HepG2 (cell line): ENCODE data around the gene SLIT3. TPM values are rescaled to one million over a fixed set of nuclear protein-coding genes. Genes with fewer than 3 reads are reported as not detected.

Source experiments
- ATAD3A ChIP-seq: sonication (generic); formaldehyde crosslinking; IDR thresholded peaks from 2 replicates; pipeline ENCODE4 v1.4.0; 2020; ENCODE audit warnings: missing genetic modification reagents
- BCL6 ChIP-seq: IDR thresholded peaks from 2 replicates; pipeline ENCODE4 v1.6.1; 2016; ENCODE audit warnings: missing genetic modification reagents, missing compliant biosample characterization
- CBX1 ChIP-seq: IDR thresholded peaks from one replicate; pipeline ENCODE4 v1.6.1; 2016; ENCODE audit warnings: antibody characterized with exemption, low read depth
- FOXA1 ChIP-seq, 2 experiments: fragments of 450-650 bp in 1 of 2; sonication (generic) in 1 of 2; formaldehyde crosslinking in 1 of 2; IDR thresholded peaks; 2 replicates each; pipeline versions ENCODE4 v1.4.0 to v1.6.1; 2016 to 2020; ENCODE audit warnings: missing genetic modification reagents in 1 of 2
- HNF4A ChIP-seq: sonication (generic); formaldehyde crosslinking; IDR thresholded peaks from 2 replicates; pipeline ENCODE4 v1.4.0; 2020; ENCODE audit warnings: missing genetic modification reagents
- KDM1A ChIP-seq: IDR thresholded peaks from 2 replicates; pipeline ENCODE4 v1.6.1; 2016; ENCODE audit warnings: missing compliant biosample characterization
- MXD1 ChIP-seq: sonication (generic); formaldehyde crosslinking; IDR thresholded peaks from 2 replicates; pipeline ENCODE4 v1.4.0; 2020; ENCODE audit warnings: mild to moderate bottlenecking, missing genetic modification reagents
- NPAS2 ChIP-seq: sonication (generic); formaldehyde crosslinking; IDR thresholded peaks from 2 replicates; pipeline ENCODE4 v1.8.0; 2022; ENCODE audit warnings: mild to moderate bottlenecking, missing genetic modification reagents, borderline replicate concordance
- ONECUT2 ChIP-seq: sonication (generic); formaldehyde crosslinking; IDR thresholded peaks from 2 replicates; pipeline ENCODE4 v1.4.0; 2020; ENCODE audit warnings: missing genetic modification reagents
- PRPF4 ChIP-seq: fragments of 200-400 bp; formaldehyde crosslinking; IDR thresholded peaks from 2 replicates; pipeline ENCODE4 v1.6.1; 2016; ENCODE audit warnings: low read length, low read depth; ENCODE audit not compliant: poor library complexity, severe bottlenecking
- SAP130 ChIP-seq: IDR thresholded peaks from 2 replicates; pipeline ENCODE4 v1.6.1; 2016; ENCODE audit warnings: low read depth
- SATB2 ChIP-seq: sonication (generic); formaldehyde crosslinking; IDR thresholded peaks from 2 replicates; pipeline ENCODE4 v1.5.0; 2020; ENCODE audit warnings: missing genetic modification reagents
- SP4 ChIP-seq: sonication (generic); formaldehyde crosslinking; IDR thresholded peaks from 2 replicates; pipeline ENCODE4 v1.8.1; 2023; ENCODE audit warnings: mild to moderate bottlenecking, missing genetic modification reagents
- SRSF9 ChIP-seq: fragments of 200-400 bp; formaldehyde crosslinking; IDR thresholded peaks from 2 replicates; pipeline ENCODE4 v1.6.1; 2018; ENCODE audit warnings: borderline replicate concordance, mild to moderate bottlenecking, low read depth, low read length; ENCODE audit not compliant: insufficient read depth, poor library complexity, severe bottlenecking
- ZMYM4 ChIP-seq: sonication (generic); formaldehyde crosslinking; IDR thresholded peaks from 2 replicates; pipeline ENCODE4 v1.8.1; 2023; ENCODE audit warnings: mild to moderate bottlenecking, missing genetic modification reagents
- ZNF207 ChIP-seq: fragments of 450-650 bp; IDR thresholded peaks from 2 replicates; pipeline ENCODE4 v1.6.1; 2016; ENCODE audit warnings: antibody characterized with exemption, borderline replicate concordance
- ZNF557 ChIP-seq: sonication (generic); formaldehyde crosslinking; IDR thresholded peaks from 2 replicates; pipeline ENCODE4 v1.4.0; 2020; ENCODE audit warnings: missing genetic modification reagents
- ZNF737 ChIP-seq: sonication (generic); formaldehyde crosslinking; IDR thresholded peaks from 2 replicates; pipeline ENCODE4 v1.5.0; 2020; ENCODE audit warnings: missing genetic modification reagents, mild to moderate bottlenecking, borderline replicate concordance
- ZNF761 ChIP-seq: sonication (generic); formaldehyde crosslinking; conservative IDR thresholded peaks from 2 replicates; pipeline ENCODE4 v1.4.0; 2020; ENCODE audit warnings: mild to moderate bottlenecking, missing genetic modification reagents
- ZNF777 ChIP-seq: sonication (generic); formaldehyde crosslinking; IDR thresholded peaks from 2 replicates; pipeline ENCODE4 v1.4.0; 2020; ENCODE audit warnings: missing genetic modification reagents
- ZSCAN12 ChIP-seq: sonication (generic); formaldehyde crosslinking; IDR thresholded peaks from 2 replicates; pipeline ENCODE4 v1.9.0; 2021; ENCODE audit warnings: mild to moderate bottlenecking, missing genetic modification reagents
- ZZZ3 ChIP-seq: sonication (generic); formaldehyde crosslinking; IDR thresholded peaks from 2 replicates; pipeline ENCODE4 v1.4.0; 2020; ENCODE audit warnings: missing genetic modification reagents, mild to moderate bottlenecking, borderline replicate concordance
- polyA plus RNA-seq, 8 experiments: library from polyadenylated mRNA; depleted of rRNA in 3 of 8; stranded (reverse) in 7 of 8; unstranded in 1 of 8; fragments of >200 nt; fragmentation: Illumina TruSeq in 4 of 8; extraction: Trizol in 4 of 8; gene quantifications; 2 replicates each; pipeline versions ENCODE4 v1.2.1 to v1.2.3, GENCODE V29; 2011 to 2016; ENCODE audit warnings: low read depth in 4 of 8, missing spikeins in 1 of 8, mixed read lengths in 1 of 8; ENCODE audit not compliant: insufficient read depth in 1 of 8
- total RNA-seq, 5 experiments: library from RNA; depleted of rRNA; stranded (reverse); fragments of >200 nt; fragmentation: Illumina TruSeq; extraction: Trizol; gene quantifications; 2 replicates each; pipeline ENCODE4 v1.2.3, GENCODE V29; 2016; ENCODE audit warnings: low read depth in 1 of 5
- TF ChIP-seq, protein P1 (sequence below): sonication (generic); formaldehyde crosslinking; IDR thresholded peaks from 2 replicates; pipeline ENCODE4 v1.8.0; 2022; ENCODE audit warnings: missing genetic modification reagents, mild to moderate bottlenecking, inconsistent platforms, borderline replicate concordance
- TF ChIP-seq, protein P2 (sequence below): sonication (generic); formaldehyde crosslinking; IDR thresholded peaks from 2 replicates; pipeline ENCODE4 v1.4.0; 2020; ENCODE audit warnings: missing genetic modification reagents
- TF ChIP-seq, protein P3 (sequence below): sonication (generic); formaldehyde crosslinking; conservative IDR thresholded peaks from 2 replicates; pipeline ENCODE4 v1.5.0; 2020; ENCODE audit warnings: missing genetic modification reagents

SLIT3 gene
- total and polyA plus RNA-seq, 2 of the 13 experiments (the other 11 are each of a cell fraction or from before 2014, with no cell fraction given), result not detected

- TF ChIP-seq, protein P1, sequence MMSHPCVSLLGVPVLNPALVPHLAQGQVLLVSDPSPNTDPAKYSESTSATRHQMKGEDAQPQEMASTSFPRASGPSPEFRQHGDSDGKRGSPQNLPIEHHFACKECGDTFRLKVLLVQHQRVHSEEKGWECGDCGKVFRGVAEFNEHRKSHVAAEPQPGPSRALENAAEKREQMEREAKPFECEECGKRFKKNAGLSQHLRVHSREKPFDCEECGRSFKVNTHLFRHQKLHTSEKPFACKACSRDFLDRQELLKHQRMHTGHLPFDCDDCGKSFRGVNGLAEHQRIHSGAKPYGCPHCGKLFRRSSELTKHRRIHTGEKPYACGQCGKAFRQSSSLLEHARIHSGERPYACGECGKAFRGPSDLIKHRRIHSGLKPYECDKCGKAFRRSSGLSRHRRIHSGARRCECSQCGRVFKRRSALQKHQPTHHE (CRISPR knock-in tag), result no peak
- TF ChIP-seq ATAD3A (no peak), SRSF9 (no peak), NPAS2 (no peak), ZMYM4 (CRISPR knock-in tag) (peak; percentile 68), ZNF737 (no peak), MXD1 (CRISPR knock-in tag) (no peak), FOXA1 (IDR thresholded peaks at IDR 0.05) (peak; percentile 61; the same call in 1 of the 2 replicates), FOXA1 (CRISPR knock-in tag; IDR thresholded peaks at IDR 0.05) (peak; percentile 94), ZZZ3 (CRISPR knock-in tag) (no peak), ZNF557 (CRISPR knock-in tag) (no peak), HNF4A (CRISPR knock-in tag) (peak; percentile 87), ZNF777 (0 out of 2 replicates have a peak, but pooled peaks have one; percentile 40), KDM1A (0 out of 2 replicates have a peak, but pooled peaks have one; percentile 13), ZSCAN12 (CRISPR knock-in tag) (no peak), SATB2 (CRISPR knock-in tag) (no peak; the same call in 1 of the 2 replicates), SP4 (CRISPR knock-in tag) (no peak), CBX1 (no peak), ONECUT2 (peak; percentile 96), PRPF4 (no peak), BCL6 (CRISPR knock-in tag) (peak; percentile 88), ZNF761 (CRISPR knock-in tag) (peak; percentile 91), SAP130 (CRISPR knock-in tag) (peak; percentile 69), ZNF207 (no peak)
- TF ChIP-seq, protein P2, sequence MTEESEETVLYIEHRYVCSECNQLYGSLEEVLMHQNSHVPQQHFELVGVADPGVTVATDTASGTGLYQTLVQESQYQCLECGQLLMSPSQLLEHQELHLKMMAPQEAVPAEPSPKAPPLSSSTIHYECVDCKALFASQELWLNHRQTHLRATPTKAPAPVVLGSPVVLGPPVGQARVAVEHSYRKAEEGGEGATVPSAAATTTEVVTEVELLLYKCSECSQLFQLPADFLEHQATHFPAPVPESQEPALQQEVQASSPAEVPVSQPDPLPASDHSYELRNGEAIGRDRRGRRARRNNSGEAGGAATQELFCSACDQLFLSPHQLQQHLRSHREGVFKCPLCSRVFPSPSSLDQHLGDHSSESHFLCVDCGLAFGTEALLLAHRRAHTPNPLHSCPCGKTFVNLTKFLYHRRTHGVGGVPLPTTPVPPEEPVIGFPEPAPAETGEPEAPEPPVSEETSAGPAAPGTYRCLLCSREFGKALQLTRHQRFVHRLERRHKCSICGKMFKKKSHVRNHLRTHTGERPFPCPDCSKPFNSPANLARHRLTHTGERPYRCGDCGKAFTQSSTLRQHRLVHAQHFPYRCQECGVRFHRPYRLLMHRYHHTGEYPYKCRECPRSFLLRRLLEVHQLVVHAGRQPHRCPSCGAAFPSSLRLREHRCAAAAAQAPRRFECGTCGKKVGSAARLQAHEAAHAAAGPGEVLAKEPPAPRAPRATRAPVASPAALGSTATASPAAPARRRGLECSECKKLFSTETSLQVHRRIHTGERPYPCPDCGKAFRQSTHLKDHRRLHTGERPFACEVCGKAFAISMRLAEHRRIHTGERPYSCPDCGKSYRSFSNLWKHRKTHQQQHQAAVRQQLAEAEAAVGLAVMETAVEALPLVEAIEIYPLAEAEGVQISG (CRISPR knock-in tag), result no peak
- TF ChIP-seq, protein P3, sequence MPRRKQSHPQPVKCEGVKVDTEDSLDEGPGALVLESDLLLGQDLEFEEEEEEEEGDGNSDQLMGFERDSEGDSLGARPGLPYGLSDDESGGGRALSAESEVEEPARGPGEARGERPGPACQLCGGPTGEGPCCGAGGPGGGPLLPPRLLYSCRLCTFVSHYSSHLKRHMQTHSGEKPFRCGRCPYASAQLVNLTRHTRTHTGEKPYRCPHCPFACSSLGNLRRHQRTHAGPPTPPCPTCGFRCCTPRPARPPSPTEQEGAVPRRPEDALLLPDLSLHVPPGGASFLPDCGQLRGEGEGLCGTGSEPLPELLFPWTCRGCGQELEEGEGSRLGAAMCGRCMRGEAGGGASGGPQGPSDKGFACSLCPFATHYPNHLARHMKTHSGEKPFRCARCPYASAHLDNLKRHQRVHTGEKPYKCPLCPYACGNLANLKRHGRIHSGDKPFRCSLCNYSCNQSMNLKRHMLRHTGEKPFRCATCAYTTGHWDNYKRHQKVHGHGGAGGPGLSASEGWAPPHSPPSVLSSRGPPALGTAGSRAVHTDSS, result no peak
These were observed 676.0 kb downstream of the SLIT3 start (continued) for GRCh38 chr5:168624850-168625364.
